ENCODE results near the gene THAP7.

Gene THAP7

GRCh38 chr22:21030621-21031544 lies 29.0 kb upstream of the THAP7 start:
- DNase-seq, result no peak

DNA sequence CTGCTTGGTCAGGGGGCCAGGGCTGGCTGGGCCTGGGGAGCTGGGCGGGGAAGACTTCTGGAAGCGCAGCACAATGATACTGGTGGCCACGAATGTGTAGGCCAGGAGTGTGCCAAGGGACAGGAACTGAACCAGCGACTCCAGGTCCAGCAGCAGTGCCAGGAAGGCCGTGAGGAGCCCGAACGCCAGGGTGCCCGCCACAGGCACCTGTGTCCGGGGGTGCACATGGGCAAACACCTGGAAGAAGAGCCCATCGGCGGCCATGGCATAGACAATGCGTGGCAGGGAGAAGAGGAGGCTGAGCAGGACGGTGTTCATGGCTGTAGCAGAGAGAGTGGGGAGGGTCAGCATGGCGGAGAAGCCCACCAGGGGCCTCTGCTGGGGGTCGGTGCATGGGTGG lies 28.1 kb upstream of the THAP7 start:
- no peak for DNase-seq

- DNase-seq, result no peak
Observed at GRCh38 chr22:21029486-21030025, 27.6 kb upstream of the THAP7 start.

DNA sequence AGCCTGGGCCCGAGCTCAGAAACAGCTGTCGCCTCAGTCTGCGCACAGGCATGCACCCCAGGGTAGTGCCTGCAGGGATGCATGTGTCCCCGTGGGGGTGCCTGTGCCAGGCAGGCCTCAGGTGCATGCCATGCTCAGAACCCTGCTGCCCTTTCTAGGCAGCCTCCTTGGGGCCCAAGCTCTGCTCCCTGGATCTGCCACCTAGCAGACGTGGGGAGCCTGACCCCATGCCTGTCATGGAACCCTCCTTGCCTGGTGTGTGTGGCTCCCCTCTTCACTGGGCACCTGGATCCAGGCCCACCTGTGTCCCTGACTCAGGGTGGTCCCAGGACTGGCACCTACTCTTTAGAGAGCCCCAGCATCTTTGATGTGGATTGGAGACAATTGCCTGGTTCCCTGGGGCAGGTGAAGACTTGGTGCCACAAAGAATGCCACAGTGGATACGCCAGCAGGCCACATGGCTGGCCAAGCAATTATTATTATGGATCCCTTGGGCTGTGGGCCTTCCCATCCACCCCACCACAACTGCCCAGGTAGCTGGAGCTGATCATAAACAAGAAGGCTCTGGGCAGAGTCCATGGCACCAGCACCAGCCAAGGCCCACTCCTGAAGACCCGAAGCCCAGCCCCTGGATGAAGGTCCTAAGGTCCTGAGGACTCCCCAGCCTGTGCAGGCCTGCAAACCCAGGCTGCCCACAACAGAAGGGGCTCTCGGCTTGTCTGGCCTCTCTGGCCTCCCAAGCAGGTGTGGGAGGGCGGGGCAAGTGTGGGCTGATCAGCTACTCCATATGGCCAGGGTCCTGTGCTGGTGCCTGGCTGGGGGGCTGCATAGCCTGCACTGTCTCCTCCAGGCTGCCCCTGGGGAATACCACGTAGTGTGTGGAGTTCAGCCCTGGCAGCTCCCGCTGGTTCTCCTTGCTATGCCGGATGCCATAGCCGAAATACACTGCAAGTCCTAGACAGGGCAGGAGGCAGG lies 26.6 kb upstream of the THAP7 start:
- DNase-seq, result no peak

DNA sequence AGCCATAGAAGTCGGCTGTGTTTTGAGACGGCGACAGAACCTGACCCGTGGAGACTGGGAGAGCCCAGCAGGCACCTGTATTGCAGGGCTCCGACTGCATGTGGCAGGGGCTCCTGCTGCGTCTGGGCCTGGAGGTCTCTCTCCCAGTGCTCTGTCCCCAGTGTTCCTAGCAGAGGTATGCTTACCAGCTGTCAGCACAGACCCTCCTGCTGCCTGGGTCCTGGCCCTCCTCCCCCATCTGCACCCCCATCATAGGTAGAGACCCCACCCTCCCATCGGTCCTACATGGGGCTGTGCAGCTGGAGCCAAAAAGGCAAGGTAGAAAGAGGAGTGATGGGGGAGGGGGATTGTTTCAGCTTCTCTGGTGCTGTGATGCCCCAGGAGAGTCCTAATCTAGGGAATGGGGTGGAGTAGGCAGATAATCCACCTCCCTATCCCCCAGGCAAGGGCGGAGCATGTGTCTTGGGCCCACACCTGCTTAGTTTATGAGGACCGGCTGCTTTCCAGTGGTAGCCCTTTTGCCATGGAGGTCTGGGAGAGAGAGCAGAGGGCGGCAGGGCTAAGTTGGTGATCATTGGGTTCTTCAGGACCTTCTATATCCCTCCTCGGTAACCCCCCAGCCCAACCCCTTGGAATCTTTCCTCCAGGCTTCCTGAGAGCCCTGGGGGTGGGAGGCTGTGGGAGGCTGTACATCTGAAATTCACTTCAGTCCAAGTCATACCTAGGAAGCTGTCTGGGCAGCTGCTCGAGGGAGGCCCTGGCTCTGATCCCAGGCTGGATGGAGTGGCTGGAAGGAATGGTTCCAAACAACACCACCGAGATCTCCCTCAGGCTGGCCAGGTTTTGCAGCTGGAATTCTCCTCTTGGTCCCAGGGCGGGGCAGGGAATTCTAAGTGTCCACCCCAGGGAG lies 25.1 kb upstream of the THAP7 start:
- no peak for DNase-seq

GRCh38 chr22:21025763-21026755 lies 24.1 kb upstream of the THAP7 start:
- no peak for DNase-seq

DNA sequence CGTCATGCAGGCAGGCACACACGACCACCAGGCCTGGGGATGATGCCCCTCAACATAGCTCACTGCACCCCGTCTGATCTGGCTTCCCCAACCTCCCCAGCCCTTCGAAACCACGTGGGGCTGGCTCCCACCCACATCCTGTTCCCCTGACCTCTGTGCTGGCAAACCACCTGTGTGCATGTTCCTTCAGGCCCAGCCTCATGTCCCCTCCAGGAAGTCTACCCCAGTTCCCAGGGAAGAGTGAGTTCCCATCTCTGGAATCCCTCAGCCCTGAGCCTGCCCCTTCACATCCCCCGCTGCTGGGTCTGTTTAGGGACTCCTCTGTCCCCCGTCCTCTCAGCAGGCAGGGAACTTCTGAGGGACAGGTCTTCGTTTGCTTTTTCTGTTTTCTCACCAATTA lies 23.3 kb upstream of the THAP7 start:
- peak in 1 of 2 donors; percentile 23 for DNase-seq

DNA sequence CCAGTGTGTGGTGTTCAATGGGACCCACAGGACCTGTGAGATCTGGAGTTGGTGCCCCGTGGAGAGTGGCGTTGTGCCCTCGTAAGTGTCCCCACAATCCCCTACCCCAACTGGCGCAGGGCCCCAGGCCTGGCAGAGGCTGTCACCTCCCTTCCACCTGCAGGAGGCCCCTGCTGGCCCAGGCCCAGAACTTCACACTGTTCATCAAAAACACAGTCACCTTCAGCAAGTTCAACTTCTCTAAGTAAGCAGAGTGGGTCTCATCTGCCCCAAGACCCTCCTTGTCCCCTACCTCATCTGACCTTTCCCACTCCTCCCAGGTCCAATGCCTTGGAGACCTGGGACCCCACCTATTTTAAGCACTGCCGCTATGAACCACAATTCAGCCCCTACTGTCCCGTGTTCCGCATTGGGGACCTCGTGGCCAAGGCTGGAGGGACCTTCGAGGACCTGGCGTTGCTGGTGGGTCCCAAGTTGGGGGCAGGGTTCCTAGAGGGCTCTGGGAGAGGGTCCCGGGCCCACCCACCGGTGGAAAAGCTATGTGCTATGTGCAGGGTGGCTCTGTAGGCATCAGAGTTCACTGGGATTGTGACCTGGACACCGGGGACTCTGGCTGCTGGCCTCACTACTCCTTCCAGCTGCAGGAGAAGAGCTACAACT lies 21.2 kb upstream of the THAP7 start:
- no peak for DNase-seq

GRCh38 chr22:21022507-21022906 lies 20.6 kb upstream of the THAP7 start:
- no peak for DNase-seq

- no peak for DNase-seq
Observed at GRCh38 chr22:21020802-21021429, 19.0 kb upstream of the THAP7 start.

GRCh38 chr22:21018314-21018713 lies 16.4 kb upstream of the THAP7 start:
- DNase-seq, result no peak

GRCh38 chr22:21016644-21017420 lies 14.9 kb upstream of the THAP7 start:
- no peak for DNase-seq

GRCh38 chr22:21015466-21016006 lies 13.6 kb upstream of the THAP7 start:
- DNase-seq, result no peak

DNA sequence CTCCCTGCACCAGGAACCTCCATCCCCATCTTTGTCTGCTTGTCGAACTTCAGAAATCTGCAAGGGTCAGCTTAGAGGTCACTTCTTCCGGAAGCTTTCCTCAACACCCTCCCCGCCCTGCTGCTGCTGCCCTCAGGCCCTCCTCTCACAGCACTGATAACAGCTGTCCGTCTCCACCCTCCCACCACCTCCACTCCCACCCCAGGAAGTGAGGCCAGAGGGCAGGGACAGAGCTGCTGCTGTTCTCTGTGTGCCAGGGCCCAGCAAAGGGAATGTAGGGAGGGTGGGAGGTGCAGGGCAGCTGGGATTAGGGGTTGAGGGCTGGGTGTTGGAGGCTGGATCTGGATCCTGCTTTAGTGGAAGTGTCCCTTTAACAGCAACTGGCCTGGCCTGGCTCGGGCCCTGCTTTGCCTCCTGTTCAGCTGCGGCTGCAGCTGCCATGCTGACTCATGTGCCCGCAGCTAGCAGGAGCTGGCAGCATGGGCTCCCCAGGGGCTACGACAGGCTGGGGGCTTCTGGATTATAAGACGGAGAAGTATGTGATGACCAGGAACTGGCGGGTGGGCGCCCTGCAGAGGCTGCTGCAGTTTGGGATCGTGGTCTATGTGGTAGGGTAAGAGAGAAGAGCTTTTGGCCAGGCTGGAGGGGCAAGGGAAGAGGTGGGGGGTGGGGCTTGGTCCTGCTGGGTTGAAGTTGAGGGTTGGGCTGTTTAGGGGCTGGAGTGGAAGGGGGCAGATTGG lies 13.0 kb upstream of the THAP7 start, which contains the start of gene P2RX6:
TSS of gene P2RX6 (plus strand) at position 440 of the 740 bp plus-strand sequence. CDS start at position 450, 10 bp downstream.
- no peak for DNase-seq

GRCh38 chr22:21014202-21014725 lies 12.3 kb upstream of the THAP7 start:
- peak; percentile 90 to 91 for DNase-seq

GRCh38 chr22:21013657-21014201 lies 11.8 kb upstream of the THAP7 start:
- no peak for DNase-seq

All from CD4-positive, alpha-beta T cell treated with Interferon alpha-2 for 1 hour (primary cell).